ENCODE results near the gene CYP27A1. TPM values are rescaled to one million over a fixed set of nuclear protein-coding genes. Genes with fewer than 3 reads are reported as not detected.
A peak's percentile ranks its signal among the peaks of the same experiment; 100 is the strongest.

Gene CYP27A1
- total RNA-seq, 1 experiment from 2014 or later, result 1.2 TPM

DNA sequence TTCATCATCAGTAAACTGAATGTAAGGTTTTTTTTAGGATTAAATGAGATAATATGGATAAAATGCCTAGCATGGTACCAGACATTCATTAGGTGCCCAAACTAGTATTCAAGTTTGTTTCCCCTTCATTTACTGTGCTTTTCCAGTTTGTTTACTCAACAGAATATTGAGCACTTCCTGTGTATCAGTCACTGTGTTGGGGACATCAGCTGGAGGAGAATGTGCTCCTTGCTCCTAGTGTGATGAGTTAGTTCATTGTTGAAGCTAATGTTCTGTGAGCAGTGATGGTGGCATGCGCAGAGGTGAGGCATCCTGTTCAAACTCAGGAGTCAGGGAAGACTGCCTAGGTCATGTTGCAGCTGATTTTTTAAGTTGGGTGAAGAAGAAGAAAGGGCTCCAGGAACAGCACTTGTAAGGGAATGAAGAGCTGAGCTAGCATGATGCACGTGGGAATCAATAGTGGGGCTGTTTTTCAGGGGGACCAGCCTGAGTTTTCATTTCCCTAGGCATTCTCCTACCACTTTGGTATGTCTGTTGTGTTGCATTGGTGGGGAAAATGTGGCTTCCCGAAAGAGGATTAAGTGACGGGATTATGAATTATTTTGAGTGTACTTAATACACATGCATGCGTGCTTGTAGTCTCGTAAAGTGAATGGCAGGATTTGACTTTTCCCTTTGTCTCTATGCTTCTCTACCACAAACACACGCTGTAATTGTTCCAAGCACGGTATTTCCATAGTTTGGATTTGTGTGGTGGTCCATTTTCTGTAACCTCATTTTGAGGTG lies 47.6 kb upstream of the CYP27A1 start:
- peaks cover 25% of the 10 kb centered on the region for H3K4me1 ChIP-seq (ENCODE audit: insufficient read depth, low read length, poor library complexity, severe bottlenecking)
- BruUV-seq (replicated peaks), result no TSS peak
- H3K36me3 ChIP-seq (ENCODE audit: insufficient read depth, low read length, poor library complexity, severe bottlenecking), result peaks cover 26% of the 10 kb centered on the region
- H3K4me3 ChIP-seq (ENCODE audit: low read depth, low read length, poor library complexity, severe bottlenecking), result no peak overlapping the region
- DNase-seq (ENCODE audit: low spot score), result no peak
- ChIA-PET CTCF (no interaction called here), POLR2A (ENCODE audit: low non-redundant PET) (no interaction called here)
- H3K27me3 ChIP-seq (replicated peaks; ENCODE audit: insufficient read depth, low read depth, low read length, poor library complexity), result no peaks in the 10 kb centered on the region
- no peaks in the 10 kb centered on the region for H3K9me3 ChIP-seq (ENCODE audit: low read depth, low read length, poor library complexity, severe bottlenecking)
- intact Hi-C loops (cut with micrococcal nuclease; ENCODE audit: unreplicated experiment), result no loop called here
- H3K27ac ChIP-seq (ENCODE audit: low read depth, low read length, poor library complexity, severe bottlenecking), result peak overlapping the region; percentile 37
- TF ChIP-seq EZH2 (IDR thresholded peaks at IDR 0.05; ENCODE audit: borderline replicate concordance, low read depth, low read length, poor library complexity, severe bottlenecking), result no peak
- TF ChIP-seq, protein P1, sequence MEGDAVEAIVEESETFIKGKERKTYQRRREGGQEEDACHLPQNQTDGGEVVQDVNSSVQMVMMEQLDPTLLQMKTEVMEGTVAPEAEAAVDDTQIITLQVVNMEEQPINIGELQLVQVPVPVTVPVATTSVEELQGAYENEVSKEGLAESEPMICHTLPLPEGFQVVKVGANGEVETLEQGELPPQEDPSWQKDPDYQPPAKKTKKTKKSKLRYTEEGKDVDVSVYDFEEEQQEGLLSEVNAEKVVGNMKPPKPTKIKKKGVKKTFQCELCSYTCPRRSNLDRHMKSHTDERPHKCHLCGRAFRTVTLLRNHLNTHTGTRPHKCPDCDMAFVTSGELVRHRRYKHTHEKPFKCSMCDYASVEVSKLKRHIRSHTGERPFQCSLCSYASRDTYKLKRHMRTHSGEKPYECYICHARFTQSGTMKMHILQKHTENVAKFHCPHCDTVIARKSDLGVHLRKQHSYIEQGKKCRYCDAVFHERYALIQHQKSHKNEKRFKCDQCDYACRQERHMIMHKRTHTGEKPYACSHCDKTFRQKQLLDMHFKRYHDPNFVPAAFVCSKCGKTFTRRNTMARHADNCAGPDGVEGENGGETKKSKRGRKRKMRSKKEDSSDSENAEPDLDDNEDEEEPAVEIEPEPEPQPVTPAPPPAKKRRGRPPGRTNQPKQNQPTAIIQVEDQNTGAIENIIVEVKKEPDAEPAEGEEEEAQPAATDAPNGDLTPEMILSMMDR (conservative IDR thresholded peaks at IDR 0.05; ENCODE audit: low read depth, low read length), result no peak

DNA sequence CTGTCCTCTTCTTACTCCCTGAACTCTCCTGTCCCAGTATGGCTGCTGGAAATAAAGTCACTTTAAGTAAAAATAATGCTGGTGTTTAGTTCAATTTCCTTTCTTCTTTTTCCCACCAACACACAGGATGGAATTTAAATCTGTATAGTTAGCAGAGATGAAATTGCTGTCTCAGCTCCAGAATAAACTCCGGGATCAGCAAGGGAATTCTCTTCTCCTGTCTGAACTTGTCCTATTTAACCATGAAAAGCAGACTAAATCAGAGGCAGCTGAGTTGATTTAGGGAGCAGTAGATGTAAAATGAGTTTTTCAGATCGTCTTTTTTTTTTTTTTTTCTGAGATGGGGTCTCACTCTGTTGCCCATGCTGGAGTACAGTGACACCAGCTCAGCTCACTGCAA lies 45.4 kb upstream of the CYP27A1 start:
- ChIA-PET POLR2A (ENCODE audit: low non-redundant PET) (no interaction called here), CTCF (interaction anchor here (1.1 kb wide), 1 partner anchor 78 kb away, joined by 7 read pairs; no protein-coding TSS in a partner anchor)
- no peak overlapping the region for H3K4me3 ChIP-seq (ENCODE audit: low read depth, low read length, poor library complexity, severe bottlenecking)
- no TSS peak for BruUV-seq (replicated peaks)
- peaks cover 46% of the 10 kb centered on the region for H3K36me3 ChIP-seq (ENCODE audit: insufficient read depth, low read length, poor library complexity, severe bottlenecking)
- no peaks in the 10 kb centered on the region for H3K27me3 ChIP-seq (replicated peaks; ENCODE audit: insufficient read depth, low read depth, low read length, poor library complexity)
- no peaks in the 10 kb centered on the region for H3K9me3 ChIP-seq (ENCODE audit: low read depth, low read length, poor library complexity, severe bottlenecking)
- no peak for TF ChIP-seq EZH2 (IDR thresholded peaks at IDR 0.05; ENCODE audit: borderline replicate concordance, low read depth, low read length, poor library complexity, severe bottlenecking)
- TF ChIP-seq, protein P1 (conservative IDR thresholded peaks at IDR 0.05; ENCODE audit: low read depth, low read length), result no peak
- peaks cover 20% of the 10 kb centered on the region for H3K4me1 ChIP-seq (ENCODE audit: insufficient read depth, low read length, poor library complexity, severe bottlenecking)
- DNase-seq (ENCODE audit: low spot score), result no peak
- intact Hi-C loops (cut with micrococcal nuclease; ENCODE audit: unreplicated experiment), result no loop called here
- H3K27ac ChIP-seq (ENCODE audit: low read depth, low read length, poor library complexity, severe bottlenecking), result no peak overlapping the region

DNA sequence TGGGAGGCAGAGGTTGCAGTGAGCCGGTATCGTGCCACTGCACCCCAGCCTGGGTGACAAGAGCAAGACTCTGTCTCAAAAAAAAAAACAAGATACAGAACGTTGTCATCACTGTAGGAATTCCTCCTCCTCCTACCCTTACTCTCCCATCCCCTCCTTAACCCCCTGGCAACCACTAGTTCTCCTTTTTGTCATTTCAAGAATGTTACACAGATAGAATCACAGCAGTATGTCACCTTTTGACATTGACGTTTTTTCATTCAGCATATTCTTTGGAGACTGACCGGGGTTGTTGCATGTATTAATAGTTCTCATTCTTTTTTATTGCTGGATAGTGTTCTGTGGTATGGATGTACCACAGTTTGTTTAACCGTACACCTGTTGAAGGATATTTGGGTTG lies 38.9 kb upstream of the CYP27A1 start:
- no peak for DNase-seq (ENCODE audit: low spot score)
- peaks cover 76% of the 10 kb centered on the region for H3K36me3 ChIP-seq (ENCODE audit: insufficient read depth, low read length, poor library complexity, severe bottlenecking)
- H3K9me3 ChIP-seq (ENCODE audit: low read depth, low read length, poor library complexity, severe bottlenecking), result no peaks in the 10 kb centered on the region
- no peak overlapping the region for H3K27ac ChIP-seq (ENCODE audit: low read depth, low read length, poor library complexity, severe bottlenecking)
- H3K27me3 ChIP-seq (replicated peaks; ENCODE audit: insufficient read depth, low read depth, low read length, poor library complexity), result no peaks in the 10 kb centered on the region
- POLR2A ChIA-PET (ENCODE audit: low non-redundant PET), result no interaction called here
- BruUV-seq (replicated peaks), result no TSS peak
- CTCF ChIA-PET, result no interaction called here
- intact Hi-C loops (cut with micrococcal nuclease; ENCODE audit: unreplicated experiment), result no loop called here
- TF ChIP-seq EZH2 (IDR thresholded peaks at IDR 0.05; ENCODE audit: borderline replicate concordance, low read depth, low read length, poor library complexity, severe bottlenecking), result no peak
- TF ChIP-seq, protein P1 (conservative IDR thresholded peaks at IDR 0.05; ENCODE audit: low read depth, low read length), result no peak
- H3K4me1 ChIP-seq (ENCODE audit: insufficient read depth, low read length, poor library complexity, severe bottlenecking), result no peaks in the 10 kb centered on the region
- H3K4me3 ChIP-seq (ENCODE audit: low read depth, low read length, poor library complexity, severe bottlenecking), result no peak overlapping the region

All from A673 (cell line).